ENCODE measurements around the gene MYL3.

MYL3 gene

DNA sequence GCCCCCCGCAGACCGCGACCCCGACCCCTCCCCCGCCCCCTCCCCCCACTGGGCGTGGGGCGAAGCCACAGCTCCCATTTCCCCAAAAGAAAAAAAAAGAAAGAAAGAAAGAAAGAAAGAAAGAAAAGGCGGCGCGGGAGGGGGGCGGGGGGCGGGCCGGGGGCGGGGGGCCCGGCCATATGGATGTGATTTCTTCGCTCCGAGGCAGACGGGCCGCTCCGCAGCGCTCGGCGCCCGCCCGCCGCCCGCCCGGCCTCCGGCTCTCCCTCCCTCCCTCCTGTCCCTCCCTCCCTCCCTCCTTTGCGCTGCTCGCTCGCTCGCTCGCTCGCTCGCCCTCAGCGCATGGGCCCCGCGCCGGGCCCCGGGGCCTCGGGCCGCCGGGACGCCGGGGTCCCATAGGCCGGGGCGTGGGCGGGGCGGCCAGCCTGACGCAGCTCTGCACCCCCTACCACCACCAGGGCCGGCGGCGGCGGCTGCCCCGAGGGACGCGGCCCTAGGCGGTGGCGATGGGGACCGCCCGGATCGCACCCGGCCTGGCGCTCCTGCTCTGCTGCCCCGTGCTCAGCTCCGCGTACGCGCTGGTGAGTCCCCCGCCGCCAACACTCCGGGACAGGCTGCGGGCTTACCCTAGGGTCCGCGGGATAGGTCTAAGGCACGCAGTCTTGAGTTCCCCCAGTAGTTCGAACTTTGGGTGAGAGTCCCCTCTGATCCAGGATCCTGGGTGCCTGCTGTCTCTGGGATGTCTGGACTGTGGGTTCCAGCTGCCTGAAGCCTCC, 20.0 kb upstream of the MYL3 start:
- DNase-seq (ENCODE audit: low read depth): no peak
- TF ChIP-seq, protein P1, sequence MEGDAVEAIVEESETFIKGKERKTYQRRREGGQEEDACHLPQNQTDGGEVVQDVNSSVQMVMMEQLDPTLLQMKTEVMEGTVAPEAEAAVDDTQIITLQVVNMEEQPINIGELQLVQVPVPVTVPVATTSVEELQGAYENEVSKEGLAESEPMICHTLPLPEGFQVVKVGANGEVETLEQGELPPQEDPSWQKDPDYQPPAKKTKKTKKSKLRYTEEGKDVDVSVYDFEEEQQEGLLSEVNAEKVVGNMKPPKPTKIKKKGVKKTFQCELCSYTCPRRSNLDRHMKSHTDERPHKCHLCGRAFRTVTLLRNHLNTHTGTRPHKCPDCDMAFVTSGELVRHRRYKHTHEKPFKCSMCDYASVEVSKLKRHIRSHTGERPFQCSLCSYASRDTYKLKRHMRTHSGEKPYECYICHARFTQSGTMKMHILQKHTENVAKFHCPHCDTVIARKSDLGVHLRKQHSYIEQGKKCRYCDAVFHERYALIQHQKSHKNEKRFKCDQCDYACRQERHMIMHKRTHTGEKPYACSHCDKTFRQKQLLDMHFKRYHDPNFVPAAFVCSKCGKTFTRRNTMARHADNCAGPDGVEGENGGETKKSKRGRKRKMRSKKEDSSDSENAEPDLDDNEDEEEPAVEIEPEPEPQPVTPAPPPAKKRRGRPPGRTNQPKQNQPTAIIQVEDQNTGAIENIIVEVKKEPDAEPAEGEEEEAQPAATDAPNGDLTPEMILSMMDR (conservative IDR thresholded peaks at IDR 0.05; ENCODE audit: low read depth, low read length): no peak
- no peak overlapping the region for H3K4me3 ChIP-seq (ENCODE audit: low read length)

DNA sequence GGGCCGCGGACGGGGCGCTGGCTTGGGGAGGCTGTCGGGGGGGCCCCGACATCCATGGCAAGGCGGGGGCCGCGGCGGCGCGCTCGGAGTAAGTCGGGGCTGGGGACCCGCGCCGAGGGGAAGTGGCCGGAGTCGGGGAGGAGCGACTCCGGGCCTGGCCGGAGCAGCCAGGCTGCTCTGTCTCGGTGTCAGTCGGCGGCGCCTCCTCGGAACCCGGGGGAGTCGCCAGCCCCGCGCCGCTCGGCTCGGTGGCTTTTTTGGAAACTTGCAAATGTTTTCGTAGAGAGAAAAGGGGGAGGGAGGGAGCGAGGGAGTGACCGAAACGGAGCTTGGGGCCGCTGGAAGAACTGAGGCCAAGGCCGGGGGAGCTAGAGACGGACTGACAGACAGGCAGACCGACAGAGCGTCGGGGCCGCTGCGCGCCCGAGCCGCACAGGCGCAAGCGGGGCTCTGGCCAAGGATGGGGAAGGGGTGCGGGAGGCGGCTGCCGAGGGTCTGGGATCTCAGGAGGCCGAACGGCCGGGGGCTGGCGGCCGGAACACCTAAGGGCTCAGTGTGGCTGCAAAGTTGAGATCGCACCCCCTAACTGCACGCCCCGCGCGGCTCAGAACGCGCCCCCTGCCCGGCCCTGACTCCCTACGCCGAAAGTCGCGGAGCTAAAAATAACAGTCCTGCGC, 19.3 kb upstream of the MYL3 start:
- TF ChIP-seq, protein P1 (conservative IDR thresholded peaks at IDR 0.05; ENCODE audit: low read depth, low read length): no peak
- peak overlapping the region; percentile 40 for H3K4me3 ChIP-seq (ENCODE audit: low read length)
- no peak for DNase-seq (ENCODE audit: low read depth)

DNA sequence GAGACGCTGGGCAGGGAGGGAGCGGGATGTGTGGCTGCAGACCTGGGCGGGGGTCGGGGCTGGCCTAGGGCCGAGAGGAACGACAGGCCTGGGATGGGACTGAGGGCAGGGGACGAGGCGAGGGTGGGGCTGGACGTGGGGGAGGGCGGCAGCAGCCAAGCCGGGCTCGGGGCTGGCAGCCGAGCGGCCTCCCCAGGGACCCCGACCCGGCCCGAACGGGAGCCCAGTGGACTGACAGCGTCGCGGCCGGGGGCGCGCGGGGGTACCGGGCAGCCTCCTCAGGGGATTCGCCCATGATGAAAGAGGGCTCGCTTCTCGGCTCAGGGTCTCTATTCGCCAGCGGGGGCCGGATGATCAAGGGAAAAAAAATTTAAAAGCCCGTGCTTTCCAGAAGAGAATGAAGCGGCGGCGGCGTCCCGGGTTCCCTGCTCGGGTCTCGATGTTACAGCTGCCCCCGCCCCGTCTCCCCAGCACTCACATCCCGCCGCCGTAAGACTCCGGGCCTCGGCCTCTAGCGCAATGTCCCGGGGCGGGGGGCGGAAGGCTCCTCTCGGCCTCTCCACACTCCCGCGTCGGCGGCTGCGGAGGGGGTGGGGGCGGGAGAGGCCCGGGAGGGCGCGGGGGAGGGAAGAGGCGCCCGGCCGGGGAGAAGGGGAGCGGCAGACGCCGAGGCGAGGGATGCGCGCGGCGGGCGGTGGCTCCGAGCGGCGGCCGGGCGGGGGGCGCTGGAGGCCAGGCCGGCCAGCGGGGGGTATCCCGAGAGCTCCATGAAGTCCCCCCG, 18.5 kb upstream of the MYL3 start:
- DNase-seq (ENCODE audit: low read depth): no peak
- peak overlapping the region; percentile 6 for H3K4me3 ChIP-seq (ENCODE audit: low read length)
- TF ChIP-seq, protein P1 (conservative IDR thresholded peaks at IDR 0.05; ENCODE audit: low read depth, low read length): no peak

DNA sequence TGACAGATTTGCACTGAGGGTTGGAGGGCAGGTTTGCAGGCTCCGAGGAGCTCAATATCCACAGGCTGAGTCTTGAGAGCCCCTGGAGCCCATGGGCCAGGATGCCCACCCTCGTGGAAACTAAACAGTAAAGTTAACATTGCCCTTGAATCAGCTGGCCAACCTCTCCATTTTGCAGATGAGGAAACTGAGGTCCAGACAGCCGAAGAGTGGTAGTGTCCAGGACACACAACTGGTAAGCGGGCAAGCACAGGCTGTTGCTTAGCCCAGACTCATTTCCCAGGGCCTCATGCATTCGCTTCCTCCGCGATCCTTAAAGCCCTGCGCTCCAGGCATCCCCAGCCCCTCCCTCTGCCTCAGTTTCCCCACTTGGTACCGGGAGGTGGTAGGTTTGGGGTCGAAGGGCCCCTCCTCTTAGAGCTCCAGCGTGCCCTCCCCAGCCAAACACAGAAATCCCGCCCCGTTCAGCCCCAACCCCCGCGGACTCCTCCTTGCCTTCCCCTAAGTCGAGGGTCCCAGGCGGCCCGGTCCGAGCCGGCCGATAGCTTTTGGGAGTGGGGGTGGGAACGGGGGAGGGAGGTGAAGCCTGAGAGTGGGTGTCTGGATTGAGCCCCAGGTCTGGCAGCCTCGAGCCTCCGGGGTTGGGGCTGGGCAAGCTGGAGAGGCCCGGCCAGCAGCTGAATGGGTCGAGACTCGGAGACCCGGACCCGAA, 17.8 kb upstream of the MYL3 start:
- DNase-seq (ENCODE audit: low read depth): no peak
- no peak overlapping the region for H3K4me3 ChIP-seq (ENCODE audit: low read length)
- TF ChIP-seq, protein P1 (conservative IDR thresholded peaks at IDR 0.05; ENCODE audit: low read depth, low read length): no peak

DNA sequence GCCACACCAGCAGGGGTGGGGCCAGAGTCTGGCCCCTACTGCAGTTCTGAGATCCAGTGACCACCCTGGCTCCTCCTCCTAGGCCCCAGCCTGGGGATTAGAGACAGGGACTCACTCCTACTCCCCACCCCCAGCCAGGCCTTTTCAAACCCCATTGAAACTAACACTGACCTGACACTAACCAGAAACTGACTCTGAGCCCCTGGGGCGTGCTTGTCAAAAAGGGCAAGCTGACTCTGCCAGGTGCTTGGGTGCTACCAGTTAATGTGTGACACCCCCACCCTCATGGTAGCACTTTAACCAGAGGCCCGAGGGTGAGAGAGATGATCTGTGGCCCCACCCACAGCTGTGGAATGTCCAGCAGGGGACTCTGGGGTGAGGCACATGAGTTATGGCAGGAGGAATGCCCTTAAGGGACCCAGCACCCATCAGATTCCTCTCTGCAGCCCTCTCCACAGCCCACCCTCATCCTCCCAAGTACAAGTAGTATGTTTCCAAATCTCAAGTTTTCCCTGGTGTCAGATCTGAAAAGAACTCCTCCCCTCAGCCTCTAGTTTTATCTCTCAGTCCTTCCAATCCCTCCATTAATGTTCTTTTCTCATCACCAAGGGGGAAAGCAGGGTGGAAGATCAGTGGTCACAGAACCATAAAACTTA, 15.7 kb upstream of the MYL3 start:
- H3K4me3 ChIP-seq (ENCODE audit: low read length): no peak overlapping the region
- TF ChIP-seq, protein P1 (conservative IDR thresholded peaks at IDR 0.05; ENCODE audit: low read depth, low read length): no peak

DNA sequence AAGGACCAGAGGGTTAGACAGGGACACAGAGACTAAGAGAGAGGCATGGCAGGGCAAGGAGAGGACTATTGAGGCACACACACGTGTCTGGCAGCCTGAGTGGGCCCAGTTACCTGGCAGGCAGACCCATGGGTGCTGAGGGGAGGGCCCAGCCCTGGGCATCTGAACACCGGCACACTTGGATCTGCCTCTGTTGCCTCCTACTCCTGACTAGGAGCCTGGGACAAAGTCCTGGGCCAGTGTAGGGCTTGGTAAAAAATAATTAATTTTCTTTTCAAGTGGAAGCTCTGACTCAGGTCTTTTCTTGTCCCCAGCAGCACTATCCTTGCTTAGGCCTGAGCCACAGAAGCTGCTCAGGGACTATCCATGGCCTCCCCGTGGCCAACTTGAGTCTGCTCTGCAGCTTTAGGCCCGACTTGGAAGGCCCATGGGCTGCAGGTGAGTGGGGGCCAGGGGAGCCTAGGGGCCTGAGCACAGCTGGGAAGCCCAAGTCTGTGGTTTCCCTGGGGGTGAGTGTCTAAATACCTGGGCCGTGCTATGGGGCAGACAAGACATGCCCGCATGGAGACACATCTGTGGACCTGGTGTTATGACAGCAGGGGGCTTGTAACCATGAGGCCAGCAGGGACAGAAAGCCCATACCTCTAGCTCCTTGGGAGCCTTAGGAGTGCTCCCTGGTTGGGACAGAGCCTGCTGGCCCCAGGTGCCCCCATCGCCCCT, 14.3 kb upstream of the MYL3 start, which contains the start of gene PTH1R:
Gene PTH1R (plus strand): TSS at position 316 of the 720 bp plus-strand sequence. CDS start 5,839 bp downstream, outside the sequence.
- no peak within 1 kb of the TSS for H3K4me3 ChIP-seq (ENCODE audit: low read length)
- DNase-seq (ENCODE audit: low read depth): no peak
- TF ChIP-seq, protein P1 (conservative IDR thresholded peaks at IDR 0.05; ENCODE audit: low read depth, low read length): no peak

More for the DNA sequence above, 15.7 kb upstream of the MYL3 start:
- no peak for DNase-seq (ENCODE audit: low read depth)

All from retinal pigment epithelial cell (primary cell).